ENCODE results near the gene ID3. TPM values are rescaled to one million over a fixed set of nuclear protein-coding genes. Genes with fewer than 3 reads are reported as not detected.

The ID3 gene
- total and polyA plus RNA-seq, 9 of the 15 experiments (the other 6 are each of a cell fraction or from before 2014, with no cell fraction given): 6.8 to 59.8 (median 23.5) TPM

GRCh38 chr1:23558872-23559135 lies 497 bp downstream of the ID3 start (continued):
- TF ChIP-seq ZBTB40 (IDR thresholded peaks at IDR 0.05) (no peak), ZBTB40 (CRISPR knock-in tag; IDR thresholded peaks at IDR 0.05) (no peak), RBBP5 (IDR thresholded peaks at IDR 0.05; ENCODE audit: borderline replicate concordance, insufficient read depth, low read length, poor library complexity, severe bottlenecking) (peak; percentile 76), NRF1 (conservative IDR thresholded peaks at IDR 0.05 in 1 of 2, IDR thresholded peaks at IDR 0.05 in 1 of 2) (no peak), IRF2 (CRISPR knock-in tag; IDR thresholded peaks at IDR 0.05) (no peak), POLR2G (IDR thresholded peaks at IDR 0.05; ENCODE audit: low read depth, low read length) (no peak), ELK3 (CRISPR knock-in tag; IDR thresholded peaks at IDR 0.05) (no peak), CHD1 (IDR thresholded peaks at IDR 0.05; ENCODE audit: low read length) (peak; percentile 97), MIER1 (IDR thresholded peaks at IDR 0.05; ENCODE audit: low read depth) (no peak), ARID4B (CRISPR knock-in tag; IDR thresholded peaks at IDR 0.05) (peak; percentile 54), MEF2A (IDR thresholded peaks at IDR 0.05; ENCODE audit: control insufficient read depth, low read depth, low read length) (no peak), ZNF696 (CRISPR knock-in tag; conservative IDR thresholded peaks at IDR 0.05) (no peak), ARID2 (IDR thresholded peaks at IDR 0.05) (0 out of 2 replicates have a peak, but pooled peaks have one; percentile 16), SRSF3 (IDR thresholded peaks at IDR 0.05; ENCODE audit: insufficient read depth, low read length) (no peak)
